Neural cell (in vitro differentiated cells): ENCODE data around the gene DCLK1. TPM values are rescaled to one million over a fixed set of nuclear protein-coding genes. Genes with fewer than 3 reads are reported as not detected.

ENCODE experiments used
- H2AFZ ChIP-seq: fragments of 200-600, 300-800 bp; sonication (generic), shearing (Covaris generic); 2 replicates; pipeline ENCODE4 v1.6.0; 2014; ENCODE audit warnings: low read depth, mild to moderate bottlenecking, antibody characterized with exemption, low read length, moderate library complexity
- H3F3A ChIP-seq: fragments of 200-600 bp; shearing (Covaris generic); 2 replicates; pipeline ENCODE4 v1.6.1; 2016; ENCODE audit warnings: mild to moderate bottlenecking, moderate library complexity, mixed read lengths, antibody characterized with exemption, low read length; ENCODE audit not compliant: insufficient read depth, poor library complexity, severe bottlenecking
- H3K27ac ChIP-seq: fragments of 200-600, 300-800 bp; sonication (generic), shearing (Covaris generic); 2 replicates; pipeline ENCODE4 v1.5.1; 2014; ENCODE audit warnings: mild to moderate bottlenecking, low read length, moderate library complexity
- H3K27me3 ChIP-seq: fragments of 300-800, 200-600 bp; sonication (generic), shearing (Covaris generic); 2 replicates; pipeline ENCODE4 v1.6.0; 2014; ENCODE audit warnings: mild to moderate bottlenecking, low read depth, low read length, moderate library complexity; ENCODE audit not compliant: insufficient read depth
- H3K36me3 ChIP-seq: fragments of 300-800, 200-600 bp; sonication (generic), shearing (Covaris generic); 2 replicates; pipeline ENCODE4 v1.5.1; 2014; ENCODE audit warnings: mild to moderate bottlenecking, antibody characterized with exemption, low read length, moderate library complexity; ENCODE audit not compliant: insufficient read depth
- H3K4me2 ChIP-seq: fragments of 300-800, 200-600 bp; sonication (generic), shearing (Covaris generic); 2 replicates; pipeline ENCODE4 v1.6.0; 2014; ENCODE audit warnings: mild to moderate bottlenecking, low read length
- H3K4me3 ChIP-seq: fragments of 300-800, 200-600 bp; sonication (generic), shearing (Covaris generic); 2 replicates; pipeline ENCODE4 v1.5.1; 2014; ENCODE audit warnings: mild to moderate bottlenecking, low read length, moderate library complexity
- H3K79me2 ChIP-seq: fragments of 200-600 bp; shearing (Covaris generic); replicated peaks from 2 replicates; pipeline ENCODE4 v1.6.0; 2014; ENCODE audit warnings: mild to moderate bottlenecking, low read length, moderate library complexity; ENCODE audit not compliant: insufficient read depth
- H3K9ac ChIP-seq: fragments of 300-800, 200-600 bp; sonication (generic), shearing (Covaris generic); 2 replicates; pipeline ENCODE4 v1.6.1; 2016; ENCODE audit warnings: mild to moderate bottlenecking, low read length, mixed read lengths
- H3K9me2 ChIP-seq: fragments of 200-600 bp; shearing (Covaris generic); 2 replicates; pipeline ENCODE4 v1.6.1; 2016; ENCODE audit warnings: mild to moderate bottlenecking, low read length, mixed read lengths; ENCODE audit not compliant: insufficient read depth
- H3K9me3 ChIP-seq: fragments of 200-600, 300-800 bp; sonication (generic), shearing (Covaris generic); 2 replicates; pipeline ENCODE4 v1.6.1; 2016; ENCODE audit warnings: mild to moderate bottlenecking, mixed run types, low read length, moderate library complexity, mixed read lengths
- H4K20me1 ChIP-seq: fragments of 200-600 bp; shearing (Covaris generic); 2 replicates; pipeline ENCODE4 v1.6.1; 2016; ENCODE audit warnings: mild to moderate bottlenecking, mixed run types; ENCODE audit not compliant: insufficient read depth
- CTCF ChIP-seq: fragments of 450-650 bp; IDR thresholded peaks from 2 replicates; pipeline ENCODE4 v1.5.1; 2014; ENCODE audit warnings: antibody characterized with exemption, mild to moderate bottlenecking, moderate library complexity; ENCODE audit not compliant: poor library complexity, severe bottlenecking
- EP300 ChIP-seq: fragments of 450-650 bp; conservative IDR thresholded peaks from 2 replicates; pipeline ENCODE4 v1.6.1; 2014; ENCODE audit warnings: antibody characterized with exemption, mild to moderate bottlenecking, moderate library complexity; ENCODE audit not compliant: poor library complexity, severe bottlenecking
- EZH2 ChIP-seq: fragments of 200-600, 300-800 bp; shearing (Covaris generic), sonication (generic); IDR thresholded peaks from 2 replicates; pipeline ENCODE4 v1.6.1; 2014; ENCODE audit warnings: antibody characterized with exemption, low read length, borderline replicate concordance, mild to moderate bottlenecking; ENCODE audit not compliant: insufficient read depth, poor library complexity, severe bottlenecking
- MXI1 ChIP-seq: fragments of 450-650 bp; conservative IDR thresholded peaks from 2 replicates; pipeline ENCODE4 v1.6.1; 2014; ENCODE audit warnings: antibody characterized with exemption, mild to moderate bottlenecking; ENCODE audit not compliant: poor library complexity, severe bottlenecking
- POLR2AphosphoS5 ChIP-seq: IDR thresholded peaks from 2 replicates; pipeline ENCODE4 v1.6.1; 2012
- RAD21 ChIP-seq: fragments of 450-650 bp; conservative IDR thresholded peaks from 2 replicates; pipeline ENCODE4 v1.6.1; 2014; ENCODE audit warnings: antibody characterized with exemption, mild to moderate bottlenecking, moderate library complexity
- SMC3 ChIP-seq: fragments of 450-650 bp; conservative IDR thresholded peaks from 2 replicates; pipeline ENCODE4 v1.6.1; 2014; ENCODE audit warnings: antibody characterized with exemption, mild to moderate bottlenecking, moderate library complexity; ENCODE audit not compliant: poor library complexity
- TAF1 ChIP-seq: IDR thresholded peaks from 2 replicates; pipeline ENCODE4 v1.6.1; 2012; ENCODE audit warnings: low read depth
- polyA plus RNA-seq: library from polyadenylated mRNA; depleted of rRNA; stranded (reverse); fragments of >200 nt; gene quantifications from 2 replicates; pipeline ENCODE4 v1.2.3, GENCODE V29; 2014
- TF ChIP-seq, protein P1 (sequence below): IDR thresholded peaks from 2 replicates; pipeline ENCODE4 v1.6.1; 2012; ENCODE audit warnings: borderline replicate concordance

Gene DCLK1
- polyA plus RNA-seq, 1 donor from 2014 or later, result 124 TPM

GRCh38 chr13:36082396-36082795 is 48.8 kb downstream of the DCLK1 start:
- Histone ChIP-seq H3K27ac (no peak overlapping the region), H3K27me3 (no peaks in the 10 kb centered on the region), H4K20me1 (no peaks in the 10 kb centered on the region), H3F3A (no peaks in the 10 kb centered on the region), H3K9ac (no peak overlapping the region), H3K79me2 (peaks cover 36% of the 10 kb centered on the region), H3K36me3 (peaks cover 6% of the 10 kb centered on the region), H3K9me3 (no peaks in the 10 kb centered on the region), H3K4me3 (no peak overlapping the region), H2AFZ (no peak overlapping the region), H3K4me2 (no peak overlapping the region), H3K9me2 (no peaks in the 10 kb centered on the region)
- no peak for TF ChIP-seq TAF1

DNA sequence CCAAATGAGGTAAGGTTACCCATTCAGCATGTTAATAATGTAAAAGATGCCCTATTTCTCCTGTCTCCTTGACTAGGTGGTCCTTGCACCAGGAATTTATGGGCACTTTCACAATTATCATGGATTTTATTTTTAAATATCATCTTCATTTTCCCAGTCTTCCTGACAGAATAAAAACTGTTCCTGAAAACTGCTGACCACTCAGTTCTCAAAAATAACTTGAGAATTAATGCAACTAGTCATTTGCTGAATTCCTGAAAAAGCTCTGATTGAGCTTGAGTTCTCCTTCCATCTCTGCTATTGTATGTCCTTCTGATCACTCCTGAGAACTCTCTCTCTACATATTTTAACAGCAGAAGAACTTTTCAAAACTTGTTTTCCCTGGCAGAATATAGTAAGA is 55.0 kb downstream of the DCLK1 start:
- Histone ChIP-seq H2AFZ (no peak overlapping the region), H3K79me2 (peaks cover 78% of the 10 kb centered on the region), H3F3A (peaks cover 2% of the 10 kb centered on the region), H3K27ac (no peak overlapping the region), H3K9me2 (no peaks in the 10 kb centered on the region), H3K9ac (no peak overlapping the region), H3K4me3 (no peak overlapping the region), H3K9me3 (no peaks in the 10 kb centered on the region), H3K4me2 (no peak overlapping the region), H4K20me1 (no peaks in the 10 kb centered on the region), H3K27me3 (no peaks in the 10 kb centered on the region), H3K36me3 (peaks cover 6% of the 10 kb centered on the region)
- TF ChIP-seq SMC3, result no peak
- TF ChIP-seq TAF1, result no peak
- no peak for TF ChIP-seq EZH2
- TF ChIP-seq EP300, result no peak
- TF ChIP-seq POLR2AphosphoS5, result no peak
- no peak for TF ChIP-seq MXI1
- TF ChIP-seq CTCF, result no peak
- TF ChIP-seq RAD21, result no peak
- TF ChIP-seq, protein P1, sequence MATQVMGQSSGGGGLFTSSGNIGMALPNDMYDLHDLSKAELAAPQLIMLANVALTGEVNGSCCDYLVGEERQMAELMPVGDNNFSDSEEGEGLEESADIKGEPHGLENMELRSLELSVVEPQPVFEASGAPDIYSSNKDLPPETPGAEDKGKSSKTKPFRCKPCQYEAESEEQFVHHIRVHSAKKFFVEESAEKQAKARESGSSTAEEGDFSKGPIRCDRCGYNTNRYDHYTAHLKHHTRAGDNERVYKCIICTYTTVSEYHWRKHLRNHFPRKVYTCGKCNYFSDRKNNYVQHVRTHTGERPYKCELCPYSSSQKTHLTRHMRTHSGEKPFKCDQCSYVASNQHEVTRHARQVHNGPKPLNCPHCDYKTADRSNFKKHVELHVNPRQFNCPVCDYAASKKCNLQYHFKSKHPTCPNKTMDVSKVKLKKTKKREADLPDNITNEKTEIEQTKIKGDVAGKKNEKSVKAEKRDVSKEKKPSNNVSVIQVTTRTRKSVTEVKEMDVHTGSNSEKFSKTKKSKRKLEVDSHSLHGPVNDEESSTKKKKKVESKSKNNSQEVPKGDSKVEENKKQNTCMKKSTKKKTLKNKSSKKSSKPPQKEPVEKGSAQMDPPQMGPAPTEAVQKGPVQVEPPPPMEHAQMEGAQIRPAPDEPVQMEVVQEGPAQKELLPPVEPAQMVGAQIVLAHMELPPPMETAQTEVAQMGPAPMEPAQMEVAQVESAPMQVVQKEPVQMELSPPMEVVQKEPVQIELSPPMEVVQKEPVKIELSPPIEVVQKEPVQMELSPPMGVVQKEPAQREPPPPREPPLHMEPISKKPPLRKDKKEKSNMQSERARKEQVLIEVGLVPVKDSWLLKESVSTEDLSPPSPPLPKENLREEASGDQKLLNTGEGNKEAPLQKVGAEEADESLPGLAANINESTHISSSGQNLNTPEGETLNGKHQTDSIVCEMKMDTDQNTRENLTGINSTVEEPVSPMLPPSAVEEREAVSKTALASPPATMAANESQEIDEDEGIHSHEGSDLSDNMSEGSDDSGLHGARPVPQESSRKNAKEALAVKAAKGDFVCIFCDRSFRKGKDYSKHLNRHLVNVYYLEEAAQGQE, result no peak

DNA sequence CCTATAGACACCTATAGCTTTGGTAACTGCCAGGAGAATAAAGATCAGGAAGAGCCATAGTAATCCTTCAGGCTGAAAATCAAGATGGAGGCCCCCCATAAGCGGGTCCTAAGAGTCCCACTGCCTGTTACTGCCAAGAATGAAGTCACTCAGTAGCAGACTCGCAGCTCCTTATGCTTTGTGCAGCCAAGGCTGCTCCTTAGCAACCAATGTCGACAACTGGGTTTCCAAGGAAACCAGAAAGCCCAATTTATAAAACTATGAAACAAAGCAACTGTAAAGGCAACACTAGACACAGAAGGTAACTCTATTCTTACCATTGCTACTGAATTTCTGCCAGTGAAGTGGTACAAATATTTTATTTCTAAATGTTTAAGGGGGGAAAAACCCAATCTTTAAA is 56.5 kb downstream of the DCLK1 start:
- Histone ChIP-seq H3K4me3 (peak overlapping the region; percentile 48), H4K20me1 (no peaks in the 10 kb centered on the region), H3K9me2 (no peaks in the 10 kb centered on the region), H3K9me3 (no peaks in the 10 kb centered on the region), H3K79me2 (peaks cover 77% of the 10 kb centered on the region), H3K36me3 (peaks cover 6% of the 10 kb centered on the region), H2AFZ (no peak overlapping the region), H3K9ac (peak overlapping the region; percentile 56), H3K27me3 (no peaks in the 10 kb centered on the region), H3F3A (peaks cover 2% of the 10 kb centered on the region), H3K4me2 (peak overlapping the region; percentile 68), H3K27ac (peak overlapping the region; percentile 90)
- TF ChIP-seq POLR2AphosphoS5, result peak; percentile 46
- TF ChIP-seq MXI1, result peak; percentile 28
- TF ChIP-seq RAD21, result peak; percentile 22
- peak; percentile 83 for TF ChIP-seq EP300
- TF ChIP-seq, protein P1, result no peak
- TF ChIP-seq TAF1, result no peak
- no peak for TF ChIP-seq CTCF
- no peak for TF ChIP-seq EZH2
- peak; percentile 22 for TF ChIP-seq SMC3
